ENCODE results near the gene LOXHD1. TPM values are rescaled to one million over a fixed set of nuclear protein-coding genes. Genes with fewer than 3 reads are reported as not detected.

Gene LOXHD1
- total RNA-seq, 4 donors from 2014 or later: 1.7 to 4.9 (median 3.2) TPM

GRCh38 chr18:46680784-46681695 lies 24.0 kb upstream of the LOXHD1 start:
- DNase-seq (ENCODE audit: low spot score): no peak
- ATAC-seq (ENCODE audit: low FRiP score): no peak
- no peak for TF ChIP-seq CTCF (IDR thresholded peaks at IDR 0.05)

- DNase-seq (ENCODE audit: low spot score): no peak
- no peak for ATAC-seq (ENCODE audit: low FRiP score)
- no peak for TF ChIP-seq CTCF (IDR thresholded peaks at IDR 0.05)
Measured at GRCh38 chr18:46679846-46680598, 23.0 kb upstream of the LOXHD1 start.

- ATAC-seq (ENCODE audit: low FRiP score): no peak
Measured at GRCh38 chr18:46678785-46679399, 21.9 kb upstream of the LOXHD1 start.

GRCh38 chr18:46678041-46678440 lies 21.0 kb upstream of the LOXHD1 start:
- no peak for ATAC-seq (ENCODE audit: low FRiP score)
- TF ChIP-seq CTCF (IDR thresholded peaks at IDR 0.05): no peak
- no peak for DNase-seq (ENCODE audit: low spot score)

More at GRCh38 chr18:46678785-46679399, 21.9 kb upstream of the LOXHD1 start:
- DNase-seq (ENCODE audit: low spot score): no peak
- TF ChIP-seq CTCF (IDR thresholded peaks at IDR 0.05): no peak

- ATAC-seq (ENCODE audit: low FRiP score) (no peak), DNase-seq (ENCODE audit: low spot score) (no peak)
- no peak for TF ChIP-seq CTCF (IDR thresholded peaks at IDR 0.05)
Measured at GRCh38 chr18:46677611-46678010, 20.6 kb upstream of the LOXHD1 start.

GRCh38 chr18:46676182-46676835 lies 19.3 kb upstream of the LOXHD1 start:
- TF ChIP-seq CTCF (IDR thresholded peaks at IDR 0.05): no peak
- DNase-seq (ENCODE audit: low spot score) (no peak), ATAC-seq (ENCODE audit: low FRiP score) (no peak)
